Glutamatergic neuron (in vitro differentiated cells): ENCODE measurements around the gene NTRK1. TPM values are rescaled to one million over a fixed set of nuclear protein-coding genes. Genes with fewer than 3 reads are reported as not detected.

Experiments used
- DNase-seq: peaks from one replicate; pipeline ENCODE4 v3.0.0; 2022
- H3K27ac Mint-ChIP-seq: one replicate; pipeline ENCODE4 v1.8.0; 2020; ENCODE audit warnings: mild to moderate bottlenecking, mixed read lengths, inconsistent platforms; ENCODE audit not compliant: unreplicated experiment
- H3K27me3 Mint-ChIP-seq: one replicate; pipeline ENCODE4 v1.8.0; 2020; ENCODE audit warnings: mild to moderate bottlenecking, moderate library complexity, mixed read lengths, inconsistent platforms; ENCODE audit not compliant: unreplicated experiment
- H3K36me3 Mint-ChIP-seq: one replicate; pipeline ENCODE4 v1.8.0; 2020; ENCODE audit warnings: mild to moderate bottlenecking, mixed read lengths, inconsistent platforms; ENCODE audit not compliant: unreplicated experiment
- H3K4me1 Mint-ChIP-seq: one replicate; pipeline ENCODE4 v1.8.0; 2020; ENCODE audit warnings: mild to moderate bottlenecking, low read depth, mixed read lengths, inconsistent platforms; ENCODE audit not compliant: unreplicated experiment
- H3K4me3 Mint-ChIP-seq: one replicate; pipeline ENCODE4 v1.8.0; 2020; ENCODE audit warnings: mild to moderate bottlenecking, mixed read lengths, inconsistent platforms; ENCODE audit not compliant: unreplicated experiment
- H3K9me3 Mint-ChIP-seq: one replicate; pipeline ENCODE4 v1.8.0; 2020; ENCODE audit warnings: mild to moderate bottlenecking, moderate library complexity, mixed read lengths, inconsistent platforms; ENCODE audit not compliant: unreplicated experiment
- CTCF ChIP-seq: fragments of 200-600 bp; sonication (generic); IDR thresholded peaks from one replicate; pipeline ENCODE4 v1.5.0; 2021; ENCODE audit not compliant: partially characterized antibody, unreplicated experiment
- total RNA-seq: library from RNA; stranded (reverse); fragmentation: NEBNext Ultra II Directional; extraction: Animal tissue kit (Norgen Biotek cat#: 25700); gene quantifications from one replicate; pipeline ENCODE4 v1.2.1, GENCODE V29; 2021; ENCODE audit not compliant: unreplicated experiment

The NTRK1 gene
- total RNA-seq, 1 donor from 2014 or later: 296 TPM

GRCh38 chr1:156894711-156895454, 34.2 kb downstream of the NTRK1 start:
- no peak overlapping the region for H3K27ac Mint-ChIP-seq
- peaks cover 33% of the 10 kb centered on the region for H3K27me3 Mint-ChIP-seq
- H3K9me3 Mint-ChIP-seq: peaks cover 4% of the 10 kb centered on the region
- peaks cover 8% of the 10 kb centered on the region for H3K4me1 Mint-ChIP-seq
- H3K4me3 Mint-ChIP-seq: no peak overlapping the region
- DNase-seq: peak; percentile 29
- TF ChIP-seq CTCF: no peak
- no peaks in the 10 kb centered on the region for H3K36me3 Mint-ChIP-seq

- H3K36me3 Mint-ChIP-seq: no peaks in the 10 kb centered on the region
- H3K4me3 Mint-ChIP-seq: peak overlapping the region; percentile 24
- H3K4me1 Mint-ChIP-seq: peaks cover 6% of the 10 kb centered on the region
- no peak overlapping the region for H3K27ac Mint-ChIP-seq
- no peak for TF ChIP-seq CTCF
- H3K27me3 Mint-ChIP-seq: peaks cover 29% of the 10 kb centered on the region
- H3K9me3 Mint-ChIP-seq: peaks cover 2% of the 10 kb centered on the region
- no peak for DNase-seq
Measured at GRCh38 chr1:156895455-156895812, 34.8 kb downstream of the NTRK1 start.

GRCh38 chr1:156895927-156896326, 35.3 kb downstream of the NTRK1 start:
- Mint-ChIP-seq H3K27ac (no peak overlapping the region), H3K4me3 (no peak overlapping the region), H3K4me1 (peaks cover 6% of the 10 kb centered on the region), H3K27me3 (peaks cover 28% of the 10 kb centered on the region), H3K36me3 (no peaks in the 10 kb centered on the region), H3K9me3 (peaks cover 2% of the 10 kb centered on the region)
- no peak for DNase-seq
- TF ChIP-seq CTCF: no peak

- Mint-ChIP-seq H3K27ac (no peak overlapping the region), H3K4me3 (no peak overlapping the region), H3K9me3 (peaks cover 2% of the 10 kb centered on the region), H3K36me3 (no peaks in the 10 kb centered on the region), H3K27me3 (peaks cover 27% of the 10 kb centered on the region), H3K4me1 (peaks cover 6% of the 10 kb centered on the region)
- no peak for TF ChIP-seq CTCF
- DNase-seq: peak; percentile 12
Measured at GRCh38 chr1:156896490-156897033, 35.9 kb downstream of the NTRK1 start.

GRCh38 chr1:156897078-156897825, 36.6 kb downstream of the NTRK1 start:
- H3K4me1 Mint-ChIP-seq: peaks cover 6% of the 10 kb centered on the region
- TF ChIP-seq CTCF: no peak
- peaks cover 21% of the 10 kb centered on the region for H3K27me3 Mint-ChIP-seq
- no peak overlapping the region for H3K27ac Mint-ChIP-seq
- DNase-seq: no peak
- H3K36me3 Mint-ChIP-seq: no peaks in the 10 kb centered on the region
- peaks cover 3% of the 10 kb centered on the region for H3K9me3 Mint-ChIP-seq
- H3K4me3 Mint-ChIP-seq: no peak overlapping the region
